Superior temporal gyrus (tissue), 1 donor: Measurements from ENCODE around the gene SORBS2.

Experiments used
- DNase-seq: peaks from one replicate; pipeline ENCODE4 v3.0.0-alpha.2; 2016; ENCODE audit errors: extremely low spot score

SORBS2 gene

GRCh38 chr4:185589067-185589836 is 222.7 kb downstream of the SORBS2 start:
- DNase-seq, result no peak

- DNase-seq, result no peak
Observed at GRCh38 chr4:185587427-185588161, 224.4 kb downstream of the SORBS2 start.

- no peak for DNase-seq
Observed at GRCh38 chr4:185587030-185587426, 225.0 kb downstream of the SORBS2 start.

GRCh38 chr4:185585211-185585610 is 226.8 kb downstream of the SORBS2 start:
- no peak for DNase-seq

GRCh38 chr4:185583813-185584212 is 228.2 kb downstream of the SORBS2 start:
- no peak for DNase-seq

- no peak for DNase-seq
Observed at GRCh38 chr4:185582651-185583400, 229.2 kb downstream of the SORBS2 start.

- DNase-seq, result no peak
Observed at GRCh38 chr4:185580699-185581098, 231.3 kb downstream of the SORBS2 start.

GRCh38 chr4:185578284-185578683 is 233.7 kb downstream of the SORBS2 start:
- no peak for DNase-seq

GRCh38 chr4:185576962-185577950 is 234.7 kb downstream of the SORBS2 start:
- no peak for DNase-seq

- no peak for DNase-seq
Observed at GRCh38 chr4:185576314-185576961, 235.6 kb downstream of the SORBS2 start.

- DNase-seq, result no peak
Observed at GRCh38 chr4:185573651-185574199, 238.3 kb downstream of the SORBS2 start.

- no peak for DNase-seq
Observed at GRCh38 chr4:185570727-185571126, 241.3 kb downstream of the SORBS2 start.

GRCh38 chr4:185567381-185568376 is 244.3 kb downstream of the SORBS2 start:
- DNase-seq, result peak; percentile 76

GRCh38 chr4:185566972-185567371 is 245.0 kb downstream of the SORBS2 start:
- DNase-seq, result peak; percentile 75

GRCh38 chr4:185566425-185566824 is 245.6 kb downstream of the SORBS2 start:
- no peak for DNase-seq

- DNase-seq, result no peak
Observed at GRCh38 chr4:185565696-185566095, 246.3 kb downstream of the SORBS2 start.

- no peak for DNase-seq
Observed at GRCh38 chr4:185564349-185564748, 247.6 kb downstream of the SORBS2 start.

GRCh38 chr4:185562531-185562930 is 249.5 kb downstream of the SORBS2 start:
- no peak for DNase-seq

- no peak for DNase-seq
Observed at GRCh38 chr4:185560316-185560715, 251.7 kb downstream of the SORBS2 start.
